NCI-H2196 treated with DMSO at 0.1 percent for 48 hours (cell line): Measurements from ENCODE around the gene GAS5.
"Not testable (repeated sequence)": the region's sequence is repeated elsewhere in the genome, so short reads cannot be mapped to it uniquely, and the experiment has no call there.

Source experiments
- DNase-seq: peaks from one replicate; lab custom pipeline; 2025; ENCODE audit not compliant: unreplicated experiment; lab: John Stamatoyannopoulos, UW

The GAS5 gene

DNA sequence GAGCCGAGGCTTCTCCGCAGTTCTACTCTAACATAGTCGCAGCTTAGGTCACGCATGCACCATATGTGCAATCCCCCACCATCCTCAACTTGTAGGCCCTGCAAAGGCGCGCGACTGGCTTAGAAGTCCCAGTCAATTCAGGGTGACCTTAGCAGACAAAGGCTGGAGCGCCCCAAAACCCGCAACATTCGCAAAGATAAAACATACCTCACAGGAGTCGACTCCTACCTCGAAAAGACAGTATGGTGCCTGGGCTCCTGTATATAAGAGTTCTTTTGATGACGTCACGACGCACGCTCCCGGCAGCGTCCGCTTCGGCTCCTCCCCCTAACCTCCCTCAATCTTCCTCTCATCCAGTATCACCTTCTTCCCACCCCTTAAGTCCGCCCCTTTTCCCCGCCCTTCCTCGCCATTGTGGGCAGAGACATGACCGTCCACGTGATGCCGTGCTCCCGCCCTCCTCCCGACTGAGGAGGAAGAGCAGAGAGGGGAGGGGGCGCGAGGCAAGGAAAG is at the start of gene GAS5:
GAS5 (minus strand) TSS at position 237 of the 513 bp plus-strand sequence.
- DNase-seq: peak; percentile 98

DNA sequence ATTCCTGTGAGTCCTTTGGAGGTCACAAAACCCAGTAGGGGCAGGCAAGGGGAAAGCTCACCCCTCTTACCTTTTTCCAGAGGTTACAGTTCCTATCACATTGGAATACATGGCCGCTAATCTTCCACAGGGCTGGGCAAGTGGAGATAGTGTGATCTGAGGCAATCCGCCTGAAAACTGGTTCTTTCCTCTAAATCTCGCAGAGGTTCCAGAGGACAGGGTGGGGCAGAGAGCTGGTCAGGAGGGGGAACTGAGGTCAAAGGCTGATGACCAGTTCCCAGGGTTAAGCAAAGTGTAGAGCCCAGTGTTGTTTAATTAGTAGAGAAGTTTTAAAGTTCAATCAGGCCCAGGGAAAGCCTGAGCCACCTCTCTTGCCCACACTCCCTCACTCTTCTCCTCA is 49.4 kb upstream of the GAS5 start, which contains the start of gene SERPINC1:
SERPINC1 (minus strand) TSS at position 179 of the 400 bp plus-strand sequence; CDS start at position 111, 68 bp downstream.
- DNase-seq: no peak

DNA sequence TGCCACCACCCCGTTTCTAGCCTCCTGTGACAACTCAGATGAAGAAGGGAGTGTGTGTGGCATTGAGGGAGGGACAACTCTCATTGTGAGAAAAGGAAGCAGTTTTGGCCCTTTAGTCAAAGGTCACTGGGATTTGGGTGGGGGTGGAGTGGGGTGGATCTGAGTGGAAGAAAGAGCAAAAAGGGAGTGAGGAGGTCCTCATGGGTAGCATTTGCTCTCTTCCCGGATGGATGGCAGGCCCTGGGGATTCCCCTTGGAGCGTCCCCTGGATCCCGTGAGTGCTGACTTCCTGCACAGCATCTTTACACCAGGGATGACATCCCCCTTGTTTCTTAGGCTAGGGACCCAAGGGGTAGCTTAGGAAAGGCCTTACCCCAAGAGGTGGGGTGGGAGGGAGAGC is 48.9 kb upstream of the GAS5 start:
- DNase-seq: no peak

DNA sequence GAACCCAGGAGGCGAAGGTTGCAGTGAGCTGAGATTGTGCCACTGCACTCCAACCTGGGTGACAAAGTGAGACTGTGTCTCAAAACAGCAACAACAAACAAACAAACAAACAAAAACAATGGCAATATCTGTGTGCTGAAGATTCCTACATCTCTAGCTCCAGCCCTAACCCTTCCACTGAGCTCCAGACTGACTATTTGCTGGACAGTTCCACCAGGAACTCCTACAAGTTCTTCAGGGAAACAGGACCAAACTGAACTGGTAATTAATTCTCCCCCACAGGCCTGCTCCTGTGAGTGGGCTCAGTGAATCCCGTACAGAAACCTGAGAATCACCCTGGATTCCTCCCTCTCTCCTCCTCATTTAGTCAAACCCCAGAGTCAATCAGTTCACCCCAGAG is 47.8 kb upstream of the GAS5 start:
- no peak for DNase-seq

DNA sequence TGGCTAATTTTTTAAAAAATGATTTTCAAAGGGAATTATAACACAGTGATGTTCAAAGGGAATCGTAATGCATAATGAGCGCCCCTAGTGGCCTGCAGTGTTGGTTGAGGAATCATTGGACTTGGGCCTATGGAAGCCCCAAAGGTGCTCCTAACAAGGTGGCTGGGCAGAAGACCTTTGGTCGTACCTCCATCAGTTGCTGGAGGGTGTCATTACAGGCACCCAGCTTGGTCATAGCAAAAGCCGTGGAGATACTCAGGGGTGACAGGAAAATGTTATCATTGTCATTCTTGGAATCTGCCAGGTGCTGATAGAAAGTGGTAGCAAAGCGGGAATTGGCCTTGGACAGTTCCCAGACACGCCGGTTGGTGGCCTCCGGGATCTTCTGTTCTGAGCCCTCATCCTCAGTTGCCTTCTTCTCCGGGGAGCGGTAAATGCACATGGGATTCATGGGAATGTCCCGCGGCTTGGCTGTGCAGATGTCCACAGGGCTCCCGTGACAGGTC is 46.6 kb upstream of the GAS5 start:
- DNase-seq: no peak

DNA sequence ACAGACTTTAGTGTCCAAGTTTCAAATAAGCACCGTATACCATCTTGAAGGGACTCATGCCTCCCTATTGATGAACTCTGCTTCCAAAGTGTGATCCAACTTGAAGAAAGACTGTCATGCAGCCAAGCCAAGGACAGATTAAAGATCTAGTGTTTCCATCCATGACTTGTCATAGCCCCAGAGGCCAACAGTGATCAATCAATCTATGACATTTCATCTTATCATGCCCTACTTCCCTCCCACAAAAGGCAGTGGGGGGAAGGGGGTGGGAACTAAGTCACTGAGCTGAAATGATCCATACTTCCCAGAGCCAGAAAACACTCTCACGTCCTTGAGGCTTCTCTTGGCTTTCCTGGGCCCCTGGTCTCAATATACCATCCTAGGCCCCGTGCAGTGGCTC is 45.3 kb upstream of the GAS5 start:
- DNase-seq: no peak

DNA sequence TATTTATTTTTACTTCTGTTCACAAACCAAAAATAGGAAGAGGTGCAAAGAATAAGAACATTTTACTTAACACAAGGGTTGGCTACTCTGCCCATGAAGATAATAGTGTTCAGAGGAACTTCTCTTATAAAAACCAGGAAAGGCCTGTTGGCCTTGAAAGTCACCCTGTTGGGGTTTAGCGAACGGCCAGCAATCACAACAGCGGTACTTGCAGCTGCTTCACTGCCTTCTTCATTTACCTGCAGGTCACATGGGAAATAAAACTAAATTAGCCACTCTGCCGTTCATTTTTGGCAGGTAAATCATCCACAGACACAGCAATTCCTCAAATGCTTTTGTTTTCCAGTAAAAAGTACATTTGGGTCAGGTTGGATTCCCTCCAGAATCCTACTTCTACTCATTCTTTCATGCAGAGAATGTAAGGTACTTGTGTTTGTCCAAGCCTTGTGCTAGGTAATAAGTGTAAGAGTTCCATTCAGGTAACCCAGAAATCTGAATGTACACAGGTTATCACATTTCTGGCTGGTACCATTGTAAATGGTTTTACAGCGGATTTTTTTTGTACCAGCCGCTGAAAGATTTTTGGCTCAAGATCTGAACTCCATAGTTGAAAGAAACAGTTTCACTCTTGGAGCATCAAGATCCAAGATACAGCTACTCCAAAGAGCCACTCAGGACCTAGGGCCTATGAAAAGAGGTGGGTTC is 36.2 kb upstream of the GAS5 start:
- no peak for DNase-seq

DNA sequence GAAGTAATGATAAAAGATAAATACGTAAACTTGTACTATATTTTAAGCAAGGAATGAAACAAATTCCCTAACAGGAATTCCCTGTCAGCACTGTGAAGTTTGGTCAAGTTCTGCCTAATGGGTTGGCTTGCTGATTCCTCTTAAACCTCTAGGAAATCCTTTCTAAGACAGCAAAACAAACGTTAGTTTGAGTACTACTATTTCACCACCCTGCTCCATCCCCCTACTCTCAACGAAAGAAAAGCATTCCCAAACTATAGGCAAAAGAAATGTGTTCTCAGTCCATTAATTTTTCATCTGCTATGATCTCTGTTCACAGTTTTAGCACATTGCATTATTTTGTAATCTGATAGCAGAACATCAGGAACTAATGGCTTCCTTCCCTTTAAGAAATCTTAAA is 33.2 kb upstream of the GAS5 start:
- DNase-seq: no peak

DNA sequence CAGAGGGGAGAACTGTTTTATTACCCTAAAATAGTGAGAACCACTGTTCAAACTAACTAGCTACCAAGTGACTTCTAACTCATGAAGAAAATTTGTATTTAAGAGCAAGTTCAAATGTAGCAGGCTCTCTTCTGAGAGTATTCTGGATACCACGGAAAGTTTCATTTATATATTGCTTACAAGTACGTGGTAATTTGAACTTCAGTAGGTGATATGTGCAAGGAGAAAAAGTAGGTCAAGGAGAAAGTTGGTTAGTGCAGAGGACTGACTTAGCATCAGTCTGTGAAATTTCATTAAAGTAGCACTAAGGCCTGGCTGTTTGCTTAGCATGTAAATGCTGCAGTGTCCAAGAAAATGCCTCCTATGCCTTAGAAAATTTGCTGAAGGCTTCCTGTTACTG is 32.6 kb upstream of the GAS5 start:
- no peak for DNase-seq

DNA sequence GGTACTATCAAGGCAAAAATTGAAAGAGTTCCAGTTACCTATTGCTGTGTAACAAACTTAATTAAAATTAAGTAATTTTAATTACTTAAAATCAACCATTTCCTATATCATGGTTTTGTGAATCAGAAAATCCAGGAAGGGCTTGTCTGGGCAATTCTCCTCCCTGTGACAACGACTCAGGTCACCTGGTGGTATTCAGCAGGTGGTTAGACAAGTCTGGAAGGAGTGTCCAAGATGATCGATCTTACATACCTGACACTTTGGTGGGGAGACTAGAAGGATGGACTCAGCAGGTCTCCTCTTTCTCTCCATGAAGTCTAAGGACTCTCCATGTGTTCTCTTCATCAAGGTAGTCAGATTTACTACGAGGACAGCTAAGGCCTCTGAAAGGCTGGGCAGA is 26.4 kb upstream of the GAS5 start:
- no peak for DNase-seq

DNA sequence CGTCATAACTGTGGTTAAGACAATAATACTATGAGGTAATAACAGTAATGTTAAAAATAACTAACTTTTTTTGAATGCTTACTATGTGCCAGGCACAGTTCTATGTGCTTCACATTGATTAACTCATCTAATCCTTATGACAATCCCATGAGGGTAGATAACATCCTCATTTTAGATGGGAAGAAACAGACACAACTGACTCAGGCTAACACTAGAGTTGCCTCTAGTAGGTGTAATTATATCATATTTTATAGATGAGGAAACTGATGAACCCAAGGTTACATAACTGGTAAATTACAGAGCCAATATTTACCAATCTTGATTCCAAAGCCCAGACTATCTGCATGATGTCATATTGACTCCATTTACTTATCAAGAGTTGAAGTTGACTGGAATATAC is 25.8 kb upstream of the GAS5 start:
- DNase-seq: no peak

DNA sequence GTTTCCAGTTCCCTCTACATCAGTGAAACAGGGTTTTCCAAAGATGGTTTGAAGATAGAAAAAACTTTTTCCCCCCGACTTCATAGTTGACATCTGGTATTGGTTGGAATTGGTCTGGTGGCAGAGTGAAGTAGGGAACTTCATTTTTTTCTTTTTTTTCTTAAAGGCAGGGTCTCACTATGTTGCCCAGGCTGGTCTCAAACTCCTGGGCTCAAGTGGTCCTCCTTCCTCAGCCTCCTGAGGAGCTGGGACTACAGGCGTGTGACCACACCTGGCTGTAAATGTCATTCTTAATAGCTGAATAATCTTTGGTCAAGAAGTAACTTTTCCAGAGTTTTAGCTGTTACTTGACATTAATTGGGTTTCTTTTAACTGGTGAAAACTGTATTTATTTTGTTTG is 22.1 kb upstream of the GAS5 start:
- DNase-seq: no peak

DNA sequence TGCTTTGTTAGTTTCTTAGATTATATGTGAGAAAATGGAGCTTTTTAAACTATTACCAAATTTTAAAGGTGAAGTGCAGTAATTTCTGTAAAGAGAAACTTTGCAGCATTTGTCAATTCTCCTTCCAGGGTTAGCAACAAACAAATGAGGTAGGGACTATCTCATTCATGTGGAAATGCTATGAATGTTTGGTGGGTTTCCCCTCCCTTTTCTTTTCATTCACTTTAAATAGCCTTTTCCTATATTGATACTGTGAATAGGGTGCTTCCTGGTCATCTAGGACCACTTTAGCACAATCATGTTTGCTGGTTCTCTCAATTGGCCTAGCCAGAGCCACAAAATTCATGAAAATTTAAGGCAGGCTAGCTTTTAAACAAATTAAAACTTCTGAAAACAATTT is 21.0 kb upstream of the GAS5 start:
- no peak for DNase-seq

DNA sequence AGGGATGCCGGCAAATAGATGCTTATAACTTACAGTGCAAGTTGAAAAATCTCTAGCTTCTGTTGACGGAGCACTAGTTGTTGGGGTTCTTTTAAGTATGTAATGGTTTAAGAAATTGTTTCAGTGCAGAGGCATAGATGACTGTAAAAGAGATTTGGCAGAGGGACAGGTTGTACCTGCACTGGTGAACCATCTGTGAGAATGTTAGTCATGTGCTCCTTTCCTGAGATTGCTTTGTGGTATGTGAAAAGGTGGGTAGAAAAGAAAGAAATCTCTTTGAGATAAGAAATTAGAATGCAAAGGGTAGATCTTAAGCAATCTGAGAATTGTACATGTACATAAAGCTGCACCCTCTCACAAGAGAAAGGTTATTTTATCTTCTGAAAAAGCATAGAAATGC is 19.8 kb upstream of the GAS5 start:
- no peak for DNase-seq

DNA sequence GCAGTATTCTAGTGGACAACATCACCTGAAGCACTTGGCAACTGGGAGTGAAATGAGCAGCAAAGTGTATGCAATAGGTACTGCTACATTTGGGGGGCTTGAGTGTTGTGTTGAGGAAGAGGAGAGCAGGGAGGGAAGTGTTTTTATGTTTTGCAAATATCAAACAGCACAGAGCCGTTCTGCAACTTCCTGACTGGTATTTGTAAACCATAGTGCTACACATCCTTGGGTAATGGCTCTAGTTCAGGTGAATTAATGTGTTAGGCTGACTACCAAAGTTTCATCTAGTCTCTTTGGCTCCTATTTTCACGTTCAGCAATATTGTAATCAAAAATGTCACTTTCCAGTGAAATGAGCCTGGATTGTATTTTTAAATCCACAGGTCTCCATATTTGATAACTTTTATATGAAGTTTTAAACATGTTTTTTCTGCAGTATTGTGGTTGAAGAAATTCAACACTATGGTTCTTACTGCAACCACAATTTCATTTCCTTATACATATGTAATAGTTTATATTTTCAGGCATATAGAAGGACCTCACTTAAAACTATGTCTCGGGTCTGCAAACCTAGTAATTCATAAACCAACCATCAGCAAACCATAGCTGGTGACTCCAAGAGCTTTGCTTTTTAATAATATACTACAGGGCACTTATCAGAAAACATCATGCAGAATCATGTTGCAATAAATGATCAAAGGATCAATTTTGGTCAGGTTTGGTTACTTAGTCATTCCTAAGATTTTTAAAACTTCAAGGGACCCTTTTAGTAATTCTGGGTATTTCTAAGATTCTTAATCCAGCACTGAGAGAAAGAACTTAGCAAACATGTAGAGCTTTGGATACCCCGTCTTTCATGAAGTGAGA is 19.2 kb upstream of the GAS5 start:
- DNase-seq: no peak

DNA sequence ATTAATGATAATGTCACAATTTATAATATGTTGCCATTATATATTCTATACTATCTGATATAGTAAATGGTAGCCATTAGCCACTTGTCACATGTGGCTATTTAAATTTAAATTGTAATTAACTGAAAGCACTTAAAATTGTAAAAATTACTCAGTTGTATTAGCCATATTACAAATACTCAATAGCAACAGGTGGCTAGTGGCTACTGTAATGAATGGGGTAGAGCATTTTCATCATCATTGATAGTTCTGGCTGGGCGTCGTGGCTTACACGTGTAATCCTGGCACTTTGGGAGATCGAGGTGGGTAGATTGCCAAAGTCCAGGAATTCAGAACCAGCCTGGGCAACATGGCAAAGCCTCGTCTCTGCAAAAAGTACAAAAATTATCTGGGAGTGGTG is 16.9 kb upstream of the GAS5 start:
- DNase-seq: no peak

DNA sequence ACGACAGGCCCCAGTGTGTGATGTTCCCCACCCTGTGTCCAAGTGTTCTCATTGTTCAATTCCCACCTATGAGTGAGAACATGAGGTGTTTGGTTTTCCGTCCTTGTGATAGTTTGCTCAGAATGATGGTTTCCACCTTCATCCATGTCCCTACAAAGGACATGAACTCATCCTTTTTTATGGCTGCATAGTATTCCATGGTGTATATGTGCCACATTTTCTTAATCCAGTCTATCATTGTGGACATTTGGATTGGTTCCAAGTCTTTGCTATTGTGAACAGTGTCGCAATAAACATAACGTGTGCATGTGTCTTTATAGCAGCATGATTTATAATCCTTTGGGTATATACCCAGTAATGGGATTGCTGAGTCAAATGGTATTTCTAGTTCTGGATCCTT is 13.3 kb upstream of the GAS5 start:
- not testable (repeated sequence) for DNase-seq

DNA sequence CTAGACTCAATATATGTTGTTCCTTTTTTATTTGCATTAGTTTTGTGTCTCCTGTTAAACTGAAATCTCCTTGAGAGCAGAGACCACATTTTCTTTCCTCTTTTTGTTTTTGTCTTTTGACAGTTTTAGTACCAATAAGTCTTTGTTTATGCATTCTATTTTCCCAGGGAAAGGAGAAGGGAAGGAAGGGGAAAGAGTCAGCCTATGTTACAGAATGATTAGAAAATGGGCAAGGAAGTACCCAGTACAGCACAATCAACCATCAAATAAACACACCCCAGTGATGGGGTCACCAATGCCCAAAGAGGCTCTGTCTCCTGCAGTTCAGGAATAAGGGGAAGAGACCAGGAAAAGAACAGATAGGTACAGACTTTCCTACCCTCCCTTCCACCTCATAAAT is 10.5 kb upstream of the GAS5 start:
- DNase-seq: no peak

DNA sequence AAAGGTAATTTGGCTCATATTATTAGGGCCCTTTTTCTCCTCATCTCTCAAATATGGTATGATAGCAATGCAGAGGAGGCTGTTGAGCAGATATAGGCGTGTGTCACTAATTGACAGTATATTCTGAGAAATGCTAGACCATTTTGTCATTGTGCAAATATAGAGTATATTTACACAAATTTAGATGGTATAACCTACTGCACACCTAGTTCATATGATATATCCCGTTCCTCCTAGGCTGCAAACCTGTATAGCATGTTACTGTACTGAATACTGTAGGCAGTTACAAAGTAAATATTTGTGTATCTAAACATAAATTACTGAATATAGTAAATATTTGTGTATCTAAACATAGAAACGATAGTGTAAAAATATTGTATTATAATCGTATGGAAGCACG is 8.9 kb upstream of the GAS5 start:
- no peak for DNase-seq

DNA sequence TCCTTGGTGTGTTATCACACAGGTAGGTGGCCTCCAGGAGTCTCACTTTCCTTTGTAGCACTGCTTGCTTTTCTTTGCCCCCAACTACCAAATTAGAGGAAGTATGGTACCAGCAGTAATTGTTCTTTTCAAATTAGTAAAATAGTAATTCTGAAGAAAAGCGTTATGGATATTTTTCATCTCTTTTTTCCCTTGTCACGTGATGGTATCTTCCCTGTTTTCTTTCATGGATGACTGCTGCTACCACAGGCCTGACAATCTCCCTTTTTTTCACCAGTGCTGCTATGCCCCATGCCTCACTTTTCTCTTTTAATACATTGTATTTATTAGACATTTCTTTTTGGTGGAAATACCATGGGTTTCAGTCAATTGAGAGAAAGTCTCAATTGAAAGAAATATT is 3.7 kb upstream of the GAS5 start:
- DNase-seq: no peak

DNA sequence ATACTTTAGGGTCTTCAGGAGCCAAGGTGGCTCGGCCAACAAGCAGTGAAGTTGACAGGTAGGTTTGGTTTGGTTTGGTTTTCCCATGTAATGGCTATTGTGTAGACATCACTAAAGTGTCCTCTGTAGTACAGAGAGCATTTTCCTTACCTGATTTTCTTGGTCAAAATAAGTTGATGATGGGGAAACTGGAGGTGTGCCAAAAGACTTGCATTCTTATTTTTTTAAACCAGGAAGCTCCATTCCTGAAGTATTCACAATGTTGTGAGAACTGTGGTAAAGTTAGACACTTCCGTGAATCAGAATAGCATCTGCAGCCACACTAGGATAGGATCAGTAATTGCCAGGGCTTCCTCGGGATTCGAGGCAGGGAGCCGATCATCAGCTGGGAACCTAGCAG is 3.3 kb upstream of the GAS5 start:
- no peak for DNase-seq
